Esophagus squamous epithelium (tissue), 4 donors: Measurements from ENCODE around the gene MRPL37.

ENCODE experiments used
- CTCF ChIP-seq, 6 experiments: fragments of 450-650 bp in 4 of 6; fragments of 200-600 bp in 2 of 6; sonication (generic) in 2 of 6; IDR thresholded peaks; one replicate each; pipeline ENCODE4 v1.5.1; 2016 to 2019; ENCODE audit warnings: antibody characterized with exemption in 6 of 6, mild to moderate bottlenecking in 4 of 6, moderate library complexity in 4 of 6
- POLR2A ChIP-seq, 4 donors: fragments of 450-650 bp; IDR thresholded peaks; one replicate each; pipeline ENCODE4 v1.6.1; 2017; ENCODE audit warnings: antibody characterized with exemption in 4 of 4, mild to moderate bottlenecking in 4 of 4, moderate library complexity in 3 of 4

GRCh38 chr1:54221867-54222484 is 22.0 kb downstream of the MRPL37 start:
- TF ChIP-seq CTCF (IDR thresholded peaks at IDR 0.05), result no peak
- no peak for TF ChIP-seq POLR2A (IDR thresholded peaks at IDR 0.05)
